GM18499 (cell line): ENCODE measurements around the gene MRPL50.

Source experiments
- ATAC-seq: cut with Tn5 transposase; IDR thresholded peaks from one replicate; pipeline ENCODE4 v1.9.1; 2021; ENCODE audit warnings: moderate number of reproducible peaks; ENCODE audit not compliant: insufficient read depth, unreplicated experiment

Gene MRPL50

DNA sequence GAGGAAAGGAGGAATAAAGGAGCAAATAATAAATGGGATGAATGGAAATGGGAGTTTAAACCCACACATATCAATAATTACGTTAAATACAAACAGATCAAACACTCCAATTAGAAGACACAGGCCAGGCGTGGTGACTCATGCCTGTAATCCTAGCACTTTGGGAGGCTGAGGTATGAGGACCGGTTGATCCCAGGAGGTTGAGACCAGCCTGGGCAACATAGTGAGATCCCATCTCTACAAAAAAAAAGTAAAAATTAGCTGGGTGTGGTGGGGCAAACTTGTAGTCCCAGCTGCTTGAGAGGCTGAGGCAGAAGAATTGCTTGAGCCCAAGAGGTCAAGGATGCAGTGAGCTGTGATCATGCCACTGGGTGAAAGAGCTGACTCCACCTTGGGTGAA lies 17.3 kb downstream of the MRPL50 start:
- ATAC-seq = no peak

GRCh38 chr9:101380295-101380694 lies 18.1 kb downstream of the MRPL50 start:
- no peak for ATAC-seq

DNA sequence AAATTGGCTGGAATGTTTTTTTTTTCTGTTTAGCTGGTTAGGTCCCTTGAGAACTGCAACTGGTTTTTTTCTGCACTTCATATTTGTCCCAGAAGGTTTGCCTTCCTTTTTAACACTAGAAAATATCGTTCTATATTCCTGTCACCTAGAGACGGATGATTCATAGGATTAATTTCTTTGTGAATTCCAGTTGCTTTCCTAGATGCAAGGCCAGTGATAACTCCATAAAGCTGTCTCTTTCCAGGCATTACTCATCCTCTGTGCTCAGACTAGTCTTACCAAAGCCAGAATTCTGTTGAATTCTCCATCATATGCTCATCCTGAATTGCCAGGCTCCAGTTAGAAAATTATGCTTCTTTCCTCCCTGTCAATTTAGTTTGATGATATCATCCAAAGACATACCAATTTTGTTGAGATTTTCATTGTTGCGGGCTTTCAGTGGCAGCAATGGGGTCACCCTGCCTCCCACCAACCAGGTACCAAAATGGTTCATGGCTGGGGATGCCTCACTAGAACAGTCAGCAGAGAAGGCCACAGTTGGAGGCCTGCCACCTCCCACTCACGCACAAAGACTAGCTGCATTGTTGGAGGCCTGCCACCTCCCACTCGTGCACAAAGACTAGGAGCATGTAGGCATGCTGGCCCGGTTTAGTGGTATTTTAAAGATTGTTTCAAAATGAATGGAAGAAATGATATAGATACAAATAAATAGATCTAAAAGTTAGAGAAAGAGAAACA lies 22.1 kb downstream of the MRPL50 start:
- ATAC-seq = no peak

DNA sequence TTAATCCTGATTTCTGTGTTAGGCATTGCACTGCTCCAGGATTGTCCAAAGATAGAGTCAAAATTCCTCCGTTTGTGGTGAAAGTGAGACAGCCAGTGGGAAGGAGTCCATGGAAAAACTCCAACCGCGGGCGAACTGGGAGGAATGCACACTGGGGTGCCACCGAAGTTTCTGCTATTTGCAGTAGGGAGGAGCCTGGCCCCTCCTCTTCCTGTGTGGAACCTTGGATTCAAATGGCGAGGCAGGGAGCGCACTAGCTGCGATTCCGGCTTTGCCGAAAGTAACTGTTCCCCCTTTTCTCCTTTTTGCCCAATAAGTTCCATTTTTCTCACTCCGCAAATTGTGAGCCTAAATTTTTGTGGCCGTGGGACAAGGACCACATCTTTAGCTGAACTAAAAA lies 22.9 kb downstream of the MRPL50 start:
- no peak for ATAC-seq

GRCh38 chr9:101372327-101373118 lies 25.9 kb downstream of the MRPL50 start:
- no peak for ATAC-seq

GRCh38 chr9:101371813-101372212 lies 26.6 kb downstream of the MRPL50 start:
- ATAC-seq = no peak

DNA sequence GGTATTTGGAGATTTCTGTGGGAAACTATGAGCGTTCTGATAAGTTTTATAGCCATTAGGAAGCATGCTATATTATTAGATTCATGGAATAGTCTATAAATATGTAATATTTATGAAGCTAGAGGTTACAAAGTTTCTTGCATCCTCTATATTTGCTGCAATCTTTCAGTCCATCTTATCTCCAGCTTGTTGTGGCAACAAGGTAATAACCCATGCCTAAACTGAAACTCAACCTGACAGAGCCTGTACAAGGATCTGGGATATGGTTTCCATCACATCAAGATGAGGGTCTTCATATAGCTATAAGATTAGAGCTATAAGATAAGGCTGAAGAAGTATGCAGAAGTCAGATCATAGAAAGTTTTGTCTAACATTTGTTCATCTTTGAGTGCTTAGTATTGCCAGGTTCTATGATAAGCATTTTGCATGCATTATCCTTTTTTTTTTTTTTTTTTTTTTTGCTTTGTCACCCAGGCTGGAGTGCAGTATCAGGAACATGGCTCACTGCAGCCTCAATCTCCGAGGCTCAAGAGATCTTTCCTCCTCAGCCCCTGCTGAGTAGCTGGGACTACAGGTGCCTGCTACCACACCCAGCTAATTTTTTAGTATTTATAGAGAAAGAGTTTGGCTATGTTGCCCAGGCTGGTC lies 28.4 kb downstream of the MRPL50 start:
- no peak for ATAC-seq

DNA sequence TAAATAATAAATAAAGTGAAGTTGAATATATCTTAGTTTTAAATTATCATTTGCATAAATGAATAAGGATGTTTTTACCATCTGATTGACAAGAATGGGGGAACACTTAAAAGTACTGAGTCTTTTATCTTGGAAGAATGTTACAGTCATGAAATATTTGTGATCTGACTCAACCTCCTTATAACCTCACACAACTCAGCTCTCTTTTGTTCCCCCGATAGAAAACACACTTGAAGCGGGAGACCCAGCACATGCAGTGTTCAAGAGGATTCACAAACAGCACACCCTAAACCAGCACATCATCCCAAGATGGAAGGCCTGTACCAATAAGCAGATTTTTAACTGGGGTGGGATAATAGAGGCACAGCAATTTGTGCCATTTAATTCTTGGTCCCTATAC lies 29.1 kb downstream of the MRPL50 start:
- ATAC-seq = no peak

DNA sequence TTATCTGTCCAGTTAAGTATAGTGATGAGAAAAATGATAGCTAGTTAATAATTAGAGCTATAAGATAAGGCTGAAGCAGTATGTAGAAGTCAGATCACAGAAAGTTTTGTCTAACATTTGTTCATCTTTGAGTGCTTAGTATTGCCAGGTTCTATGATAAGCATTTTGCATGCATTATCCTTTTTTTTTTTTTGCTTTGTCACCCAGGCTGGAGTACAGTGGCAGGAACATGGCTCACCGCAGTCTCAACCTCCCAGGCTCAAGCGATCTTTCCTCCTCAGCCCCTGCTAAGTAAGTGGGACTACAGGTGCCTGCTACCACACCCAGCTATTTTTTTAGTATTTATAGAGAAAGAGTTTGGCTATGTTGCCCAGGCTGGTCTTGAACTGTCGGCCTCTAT lies 31.1 kb downstream of the MRPL50 start:
- no peak for ATAC-seq

GRCh38 chr9:101366038-101366756 lies 32.2 kb downstream of the MRPL50 start:
- no peak for ATAC-seq

- no peak for ATAC-seq
Measured at GRCh38 chr9:101365181-101365580, 33.2 kb downstream of the MRPL50 start.

DNA sequence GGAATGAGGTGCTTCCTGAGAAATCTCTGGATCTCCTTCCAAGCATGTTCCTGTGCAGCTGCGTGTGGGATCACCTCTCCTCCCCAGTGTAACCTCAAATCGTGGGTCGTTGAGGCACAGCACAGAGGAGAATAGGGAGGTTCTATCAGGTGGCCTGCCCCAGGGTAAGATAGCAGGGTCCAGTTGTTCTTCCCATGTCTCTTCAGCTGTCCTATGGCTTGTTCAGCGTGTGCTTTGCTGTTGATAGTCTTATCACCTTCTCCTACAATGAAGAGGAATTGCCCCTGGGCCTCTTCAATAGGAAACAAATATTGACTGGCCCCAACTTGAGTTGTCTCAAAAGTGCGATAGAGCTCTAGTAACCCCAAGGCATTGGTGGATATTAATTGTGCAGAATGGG lies 36.0 kb downstream of the MRPL50 start:
- no peak for ATAC-seq

- ATAC-seq = no peak
Measured at GRCh38 chr9:101360647-101361046, 37.8 kb downstream of the MRPL50 start.

DNA sequence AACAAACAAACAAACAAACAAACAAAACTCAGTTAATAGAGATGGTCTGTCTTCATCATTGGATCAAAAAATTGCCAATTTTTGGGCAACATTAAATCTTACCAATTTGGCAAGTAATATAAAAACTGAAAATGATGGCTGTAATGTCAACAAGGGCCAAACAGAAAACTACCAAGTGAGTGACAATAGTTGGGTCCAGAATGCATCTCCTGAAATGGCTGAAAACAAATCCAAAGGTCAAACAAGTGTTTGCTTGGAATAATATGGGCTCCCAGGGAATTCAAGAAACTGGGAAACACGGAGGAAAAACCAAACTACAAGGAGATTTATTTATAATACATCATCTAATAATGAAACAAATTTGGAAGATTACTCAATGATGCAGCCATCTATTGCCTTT lies 38.7 kb downstream of the MRPL50 start:
- ATAC-seq = no peak

- ATAC-seq = no peak
Measured at GRCh38 chr9:101356619-101357018, 41.8 kb downstream of the MRPL50 start.

GRCh38 chr9:101354765-101355708 lies 43.4 kb downstream of the MRPL50 start:
- no peak for ATAC-seq

DNA sequence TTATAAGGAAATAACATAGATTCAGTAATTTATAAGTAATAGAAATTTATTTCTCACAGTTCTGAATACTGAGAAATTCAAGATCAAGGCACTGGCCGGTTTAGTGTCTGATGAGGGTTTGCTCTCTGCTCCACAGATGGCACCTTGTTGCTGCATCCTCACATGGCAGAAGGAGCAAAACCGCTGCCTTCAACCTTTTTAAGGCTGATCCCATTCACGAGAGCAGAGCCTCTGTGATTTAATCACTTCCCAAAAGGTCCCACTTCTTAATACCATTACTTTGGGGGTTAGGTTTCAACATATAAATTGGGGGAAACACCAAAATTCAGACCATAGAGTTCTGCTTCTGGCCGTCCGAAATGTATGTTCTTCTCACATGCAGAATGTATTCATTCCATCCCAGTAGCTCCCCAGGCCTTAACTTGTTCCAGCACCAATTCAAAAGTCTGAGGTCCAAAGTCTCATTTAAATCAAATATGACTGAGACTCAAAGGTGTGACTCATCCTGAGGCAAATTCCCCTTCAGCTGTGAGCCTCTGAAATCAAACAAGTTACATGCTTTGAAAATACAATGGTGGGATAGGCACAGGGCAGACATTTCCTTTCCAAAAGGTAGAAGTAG lies 44.2 kb downstream of the MRPL50 start:
- ATAC-seq = no peak

GRCh38 chr9:101353683-101354082 lies 44.7 kb downstream of the MRPL50 start:
- ATAC-seq = no peak

DNA sequence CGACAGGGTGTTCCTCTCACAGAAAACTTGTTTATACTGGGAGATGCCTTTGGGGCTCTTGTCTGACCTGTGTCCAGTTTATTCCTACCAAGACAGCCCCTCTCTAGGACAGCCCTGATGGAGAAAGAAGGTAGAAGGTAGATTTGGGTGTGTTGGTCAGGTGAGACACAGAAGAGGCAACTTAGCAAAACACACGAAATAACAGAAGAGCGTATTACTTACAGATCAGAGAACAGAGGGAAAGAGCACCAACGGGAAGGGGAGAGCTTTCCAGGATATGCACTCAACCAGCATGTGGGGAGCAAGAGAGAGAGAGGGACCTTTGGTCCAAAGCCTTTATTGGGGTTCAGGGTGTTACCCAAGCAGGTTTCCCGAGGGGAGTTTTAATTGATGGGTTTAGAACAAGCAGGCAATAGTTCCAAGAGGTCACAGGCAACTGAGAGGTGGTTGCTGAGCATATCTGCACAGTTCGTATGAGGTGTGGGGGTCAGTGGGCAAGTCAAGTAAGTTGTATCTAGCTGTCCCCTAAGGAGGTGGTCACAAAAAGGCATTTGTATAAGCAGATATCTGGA lies 45.4 kb downstream of the MRPL50 start:
- no peak for ATAC-seq
